Measurements from ENCODE around the gene ZNF701.
"Not testable (repeated sequence)": the region's sequence is repeated elsewhere in the genome, so short reads cannot be mapped to it uniquely, and the experiment has no call there.

The ZNF701 gene

GRCh38 chr19:52602941-52603340 is 32.9 kb downstream of the ZNF701 start:
- H3K27ac Mint-ChIP-seq = no peak overlapping the region
- H3K27me3 Mint-ChIP-seq (ENCODE audit: low read depth, poor library complexity) = peaks cover 7% of the 10 kb centered on the region
- H3K9me3 Mint-ChIP-seq = peaks cover 64% of the 10 kb centered on the region
- no peak for TF ChIP-seq CTCF (IDR thresholded peaks at IDR 0.05)
- H3K4me3 Mint-ChIP-seq = no peak overlapping the region
- peaks cover 34% of the 10 kb centered on the region for H3K4me1 Mint-ChIP-seq
- H3K36me3 Mint-ChIP-seq (ENCODE audit: low read depth) = peaks cover 73% of the 10 kb centered on the region
- no peak for DNase-seq

GRCh38 chr19:52603558-52604207 is 33.6 kb downstream of the ZNF701 start:
- Mint-ChIP-seq H3K9me3 (peaks cover 64% of the 10 kb centered on the region), H3K36me3 (ENCODE audit: low read depth) (peaks cover 70% of the 10 kb centered on the region), H3K27me3 (ENCODE audit: low read depth, poor library complexity) (peaks cover 3% of the 10 kb centered on the region), H3K4me3 (no peak overlapping the region), H3K27ac (no peak overlapping the region), H3K4me1 (peaks cover 34% of the 10 kb centered on the region)
- TF ChIP-seq CTCF (IDR thresholded peaks at IDR 0.05) = no peak
- no peak for DNase-seq

GRCh38 chr19:52613299-52613906 is 43.3 kb downstream of the ZNF701 start:
- no peak for DNase-seq
- peaks cover 95% of the 10 kb centered on the region for H3K36me3 Mint-ChIP-seq (ENCODE audit: low read depth)
- H3K4me3 Mint-ChIP-seq = no peak overlapping the region
- H3K9me3 Mint-ChIP-seq = peaks cover 93% of the 10 kb centered on the region
- no peaks in the 10 kb centered on the region for H3K4me1 Mint-ChIP-seq
- H3K27ac Mint-ChIP-seq = no peak overlapping the region
- TF ChIP-seq CTCF (IDR thresholded peaks at IDR 0.05) = no peak
- peaks cover 4% of the 10 kb centered on the region for H3K27me3 Mint-ChIP-seq (ENCODE audit: low read depth, poor library complexity)

- no peak for TF ChIP-seq CTCF (IDR thresholded peaks at IDR 0.05)
- Mint-ChIP-seq H3K27me3 (ENCODE audit: low read depth, poor library complexity) (no peaks in the 10 kb centered on the region), H3K27ac (no peak overlapping the region), H3K36me3 (ENCODE audit: low read depth) (peaks cover 61% of the 10 kb centered on the region), H3K9me3 (peaks cover 40% of the 10 kb centered on the region), H3K4me1 (peaks cover 6% of the 10 kb centered on the region), H3K4me3 (no peak overlapping the region)
- DNase-seq = no peak
These were observed 51.3 kb downstream of the ZNF701 start for GRCh38 chr19:52621376-52621775.

GRCh38 chr19:52622261-52622660 is 52.2 kb downstream of the ZNF701 start:
- Mint-ChIP-seq H3K27me3 (ENCODE audit: low read depth, poor library complexity) (no peaks in the 10 kb centered on the region), H3K36me3 (ENCODE audit: low read depth) (peaks cover 52% of the 10 kb centered on the region), H3K4me1 (peaks cover 6% of the 10 kb centered on the region), H3K4me3 (no peak overlapping the region), H3K27ac (no peak overlapping the region), H3K9me3 (peaks cover 31% of the 10 kb centered on the region)
- no peak for DNase-seq
- TF ChIP-seq CTCF (IDR thresholded peaks at IDR 0.05) = no peak

- H3K9me3 Mint-ChIP-seq = peaks cover 39% of the 10 kb centered on the region
- H3K27me3 Mint-ChIP-seq (ENCODE audit: low read depth, poor library complexity) = peaks cover 2% of the 10 kb centered on the region
- DNase-seq = no peak
- no peak overlapping the region for H3K4me3 Mint-ChIP-seq
- H3K4me1 Mint-ChIP-seq = peaks cover 4% of the 10 kb centered on the region
- H3K27ac Mint-ChIP-seq = no peak overlapping the region
- no peak for TF ChIP-seq CTCF (IDR thresholded peaks at IDR 0.05)
- H3K36me3 Mint-ChIP-seq (ENCODE audit: low read depth) = peaks cover 49% of the 10 kb centered on the region
These were observed 56.8 kb downstream of the ZNF701 start for GRCh38 chr19:52626915-52627314.

- H3K9me3 Mint-ChIP-seq = peaks cover 39% of the 10 kb centered on the region
- DNase-seq; H3K4me1 Mint-ChIP-seq; H3K4me3 Mint-ChIP-seq; H3K27me3 Mint-ChIP-seq (ENCODE audit: low read depth, poor library complexity); H3K27ac Mint-ChIP-seq: not testable (repeated sequence)
- peaks cover 49% of the 10 kb centered on the region for H3K36me3 Mint-ChIP-seq (ENCODE audit: low read depth)
These were observed 57.4 kb downstream of the ZNF701 start for GRCh38 chr19:52627441-52627840.
